Muscle layer of duodenum (tissue), 2 donors: ENCODE results near the gene MRPL52.
"Not testable (repeated sequence)": the region's sequence is repeated elsewhere in the genome, so short reads cannot be mapped to it uniquely, and the experiment has no call there.

Experiments
- H3K27ac ChIP-seq: one replicate; pipeline ENCODE4 v1.7.0; 2013; ENCODE audit warnings: mild to moderate bottlenecking, low read length
- H3K27me3 ChIP-seq: one replicate; pipeline ENCODE4 v1.7.0; 2013; ENCODE audit warnings: low read depth, mild to moderate bottlenecking, control low read depth, low read length
- H3K36me3 ChIP-seq, 2 donors: one replicate each; pipeline ENCODE4 v1.7.0; 2013; ENCODE audit warnings: low read length in 2 of 2, control low read depth in 1 of 2, mild to moderate bottlenecking in 1 of 2; ENCODE audit not compliant: insufficient read depth in 2 of 2, control insufficient read depth in 1 of 2
- H3K4me1 ChIP-seq, 2 donors: one replicate each; pipeline ENCODE4 v1.7.0; 2013; ENCODE audit warnings: low read length in 2 of 2, mild to moderate bottlenecking in 2 of 2, control low read depth in 1 of 2, moderate library complexity in 1 of 2; ENCODE audit not compliant: insufficient read depth in 2 of 2, control insufficient read depth in 1 of 2
- H3K4me3 ChIP-seq, 2 donors: one replicate each; pipeline ENCODE4 v1.7.0; 2013; ENCODE audit warnings: low read length in 2 of 2, low read depth in 1 of 2, mild to moderate bottlenecking in 1 of 2
- H3K9me3 ChIP-seq, 2 donors: one replicate each; pipeline ENCODE4 v1.7.0; 2013; ENCODE audit warnings: low read length in 2 of 2, control low read depth in 1 of 2, mild to moderate bottlenecking in 1 of 2; ENCODE audit not compliant: control insufficient read depth in 1 of 2
- donor health status: healthy.

MRPL52 gene

GRCh38 chr14:22797017-22797917 lies 32.4 kb upstream of the MRPL52 start:
- no peaks in the 10 kb centered on the region for H3K9me3 ChIP-seq
- no peaks in the 10 kb centered on the region for H3K36me3 ChIP-seq
- no peak overlapping the region for H3K4me3 ChIP-seq
- peaks cover 0 to 4% of the 10 kb centered on the region in 2 donors for H3K4me1 ChIP-seq
- no peaks in the 10 kb centered on the region for H3K27me3 ChIP-seq
- no peak overlapping the region for H3K27ac ChIP-seq

- no peaks in the 10 kb centered on the region for H3K36me3 ChIP-seq
- no peak overlapping the region for H3K4me3 ChIP-seq
- no peaks in the 10 kb centered on the region for H3K27me3 ChIP-seq
- no peak overlapping the region for H3K27ac ChIP-seq
- no peaks in the 10 kb centered on the region for H3K9me3 ChIP-seq
- peaks cover 0 to 4% of the 10 kb centered on the region in 2 donors for H3K4me1 ChIP-seq
These were observed 31.2 kb upstream of the MRPL52 start for GRCh38 chr14:22798528-22798927.

- no peaks in the 10 kb centered on the region for H3K36me3 ChIP-seq
- H3K27ac ChIP-seq, result no peak overlapping the region
- no peak overlapping the region for H3K4me3 ChIP-seq
- H3K9me3 ChIP-seq, result no peaks in the 10 kb centered on the region
- H3K27me3 ChIP-seq, result no peaks in the 10 kb centered on the region
- peaks cover 0 to 4% of the 10 kb centered on the region in 2 donors for H3K4me1 ChIP-seq
These were observed 29.3 kb upstream of the MRPL52 start for GRCh38 chr14:22800346-22800745.

- Histone ChIP-seq H3K4me1 (peaks cover 0 to 4% of the 10 kb centered on the region in 2 donors), H3K27ac (no peak overlapping the region), H3K36me3 (no peaks in the 10 kb centered on the region), H3K9me3 (no peaks in the 10 kb centered on the region), H3K4me3 (no peak overlapping the region), H3K27me3 (no peaks in the 10 kb centered on the region)
These were observed 28.0 kb upstream of the MRPL52 start for GRCh38 chr14:22801716-22802115.

GRCh38 chr14:22802860-22803686 lies 26.6 kb upstream of the MRPL52 start:
- H3K4me1 ChIP-seq, result peaks cover 0 to 4% of the 10 kb centered on the region in 2 donors
- H3K9me3 ChIP-seq, result no peaks in the 10 kb centered on the region
- no peak overlapping the region for H3K27ac ChIP-seq
- H3K36me3 ChIP-seq, result no peaks in the 10 kb centered on the region
- no peaks in the 10 kb centered on the region for H3K27me3 ChIP-seq
- H3K4me3 ChIP-seq, result no peak overlapping the region

GRCh38 chr14:22803687-22803974 lies 26.1 kb upstream of the MRPL52 start:
- no peaks in the 10 kb centered on the region for H3K4me1 ChIP-seq
- no peaks in the 10 kb centered on the region for H3K36me3 ChIP-seq
- H3K27ac ChIP-seq, result no peak overlapping the region
- H3K9me3 ChIP-seq, result no peaks in the 10 kb centered on the region
- no peak overlapping the region for H3K4me3 ChIP-seq
- H3K27me3 ChIP-seq, result no peaks in the 10 kb centered on the region

GRCh38 chr14:22805235-22805634 lies 24.5 kb upstream of the MRPL52 start:
- not testable (repeated sequence) for H3K27me3 ChIP-seq, H3K4me1 ChIP-seq, H3K9me3 ChIP-seq, H3K27ac ChIP-seq, H3K4me3 ChIP-seq, H3K36me3 ChIP-seq

GRCh38 chr14:22807432-22808087 lies 22.1 kb upstream of the MRPL52 start:
- H3K27me3 ChIP-seq, result no peaks in the 10 kb centered on the region
- no peaks in the 10 kb centered on the region for H3K36me3 ChIP-seq
- H3K27ac ChIP-seq, result no peak overlapping the region
- H3K4me3 ChIP-seq, result no peak overlapping the region
- no peaks in the 10 kb centered on the region for H3K4me1 ChIP-seq
- no peaks in the 10 kb centered on the region for H3K9me3 ChIP-seq

- Histone ChIP-seq H3K36me3 (no peaks in the 10 kb centered on the region), H3K27me3 (no peaks in the 10 kb centered on the region), H3K4me1 (no peaks in the 10 kb centered on the region), H3K4me3 (no peak overlapping the region), H3K9me3 (no peaks in the 10 kb centered on the region), H3K27ac (no peak overlapping the region)
These were observed 21.1 kb upstream of the MRPL52 start for GRCh38 chr14:22808388-22809209.

GRCh38 chr14:22811722-22812121 lies 18.0 kb upstream of the MRPL52 start:
- Histone ChIP-seq H3K9me3 (no peaks in the 10 kb centered on the region), H3K27ac (no peak overlapping the region), H3K36me3 (no peaks in the 10 kb centered on the region), H3K27me3 (no peaks in the 10 kb centered on the region), H3K4me1 (no peaks in the 10 kb centered on the region), H3K4me3 (no peak overlapping the region)

GRCh38 chr14:22812744-22813143 lies 16.9 kb upstream of the MRPL52 start:
- Histone ChIP-seq H3K36me3 (no peaks in the 10 kb centered on the region), H3K27ac (no peak overlapping the region), H3K4me3 (no peak overlapping the region), H3K4me1 (no peaks in the 10 kb centered on the region), H3K27me3 (no peaks in the 10 kb centered on the region), H3K9me3 (no peaks in the 10 kb centered on the region)
